ENCODE results near the gene MYO15A. TPM values are rescaled to one million over a fixed set of nuclear protein-coding genes. Genes with fewer than 3 reads are reported as not detected.
A peak's percentile ranks its signal among the peaks of the same experiment; 100 is the strongest.

Gene MYO15A
- total and polyA plus RNA-seq, 2 experiments from 2014 or later: 1.0 to 2.2 TPM

DNA sequence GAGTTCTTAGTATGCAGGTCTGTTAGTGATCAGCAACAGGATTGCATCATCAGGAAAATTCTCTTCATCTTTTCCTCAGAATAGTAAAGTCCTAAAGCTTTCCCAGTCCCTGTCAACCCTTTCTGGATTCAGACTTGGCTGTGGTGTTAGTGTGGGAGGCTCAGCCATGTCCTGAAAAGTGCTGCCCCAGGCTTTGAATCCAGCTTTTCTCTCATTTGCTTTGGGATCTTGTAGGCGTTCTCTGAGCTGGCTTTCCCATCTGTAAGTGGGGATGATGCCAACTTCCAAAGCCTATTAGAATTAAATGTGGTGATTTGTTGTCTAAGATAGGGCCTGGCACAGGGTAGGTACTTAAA, 78.0 kb downstream of the MYO15A start (continued):
- TF ChIP-seq, protein P1, sequence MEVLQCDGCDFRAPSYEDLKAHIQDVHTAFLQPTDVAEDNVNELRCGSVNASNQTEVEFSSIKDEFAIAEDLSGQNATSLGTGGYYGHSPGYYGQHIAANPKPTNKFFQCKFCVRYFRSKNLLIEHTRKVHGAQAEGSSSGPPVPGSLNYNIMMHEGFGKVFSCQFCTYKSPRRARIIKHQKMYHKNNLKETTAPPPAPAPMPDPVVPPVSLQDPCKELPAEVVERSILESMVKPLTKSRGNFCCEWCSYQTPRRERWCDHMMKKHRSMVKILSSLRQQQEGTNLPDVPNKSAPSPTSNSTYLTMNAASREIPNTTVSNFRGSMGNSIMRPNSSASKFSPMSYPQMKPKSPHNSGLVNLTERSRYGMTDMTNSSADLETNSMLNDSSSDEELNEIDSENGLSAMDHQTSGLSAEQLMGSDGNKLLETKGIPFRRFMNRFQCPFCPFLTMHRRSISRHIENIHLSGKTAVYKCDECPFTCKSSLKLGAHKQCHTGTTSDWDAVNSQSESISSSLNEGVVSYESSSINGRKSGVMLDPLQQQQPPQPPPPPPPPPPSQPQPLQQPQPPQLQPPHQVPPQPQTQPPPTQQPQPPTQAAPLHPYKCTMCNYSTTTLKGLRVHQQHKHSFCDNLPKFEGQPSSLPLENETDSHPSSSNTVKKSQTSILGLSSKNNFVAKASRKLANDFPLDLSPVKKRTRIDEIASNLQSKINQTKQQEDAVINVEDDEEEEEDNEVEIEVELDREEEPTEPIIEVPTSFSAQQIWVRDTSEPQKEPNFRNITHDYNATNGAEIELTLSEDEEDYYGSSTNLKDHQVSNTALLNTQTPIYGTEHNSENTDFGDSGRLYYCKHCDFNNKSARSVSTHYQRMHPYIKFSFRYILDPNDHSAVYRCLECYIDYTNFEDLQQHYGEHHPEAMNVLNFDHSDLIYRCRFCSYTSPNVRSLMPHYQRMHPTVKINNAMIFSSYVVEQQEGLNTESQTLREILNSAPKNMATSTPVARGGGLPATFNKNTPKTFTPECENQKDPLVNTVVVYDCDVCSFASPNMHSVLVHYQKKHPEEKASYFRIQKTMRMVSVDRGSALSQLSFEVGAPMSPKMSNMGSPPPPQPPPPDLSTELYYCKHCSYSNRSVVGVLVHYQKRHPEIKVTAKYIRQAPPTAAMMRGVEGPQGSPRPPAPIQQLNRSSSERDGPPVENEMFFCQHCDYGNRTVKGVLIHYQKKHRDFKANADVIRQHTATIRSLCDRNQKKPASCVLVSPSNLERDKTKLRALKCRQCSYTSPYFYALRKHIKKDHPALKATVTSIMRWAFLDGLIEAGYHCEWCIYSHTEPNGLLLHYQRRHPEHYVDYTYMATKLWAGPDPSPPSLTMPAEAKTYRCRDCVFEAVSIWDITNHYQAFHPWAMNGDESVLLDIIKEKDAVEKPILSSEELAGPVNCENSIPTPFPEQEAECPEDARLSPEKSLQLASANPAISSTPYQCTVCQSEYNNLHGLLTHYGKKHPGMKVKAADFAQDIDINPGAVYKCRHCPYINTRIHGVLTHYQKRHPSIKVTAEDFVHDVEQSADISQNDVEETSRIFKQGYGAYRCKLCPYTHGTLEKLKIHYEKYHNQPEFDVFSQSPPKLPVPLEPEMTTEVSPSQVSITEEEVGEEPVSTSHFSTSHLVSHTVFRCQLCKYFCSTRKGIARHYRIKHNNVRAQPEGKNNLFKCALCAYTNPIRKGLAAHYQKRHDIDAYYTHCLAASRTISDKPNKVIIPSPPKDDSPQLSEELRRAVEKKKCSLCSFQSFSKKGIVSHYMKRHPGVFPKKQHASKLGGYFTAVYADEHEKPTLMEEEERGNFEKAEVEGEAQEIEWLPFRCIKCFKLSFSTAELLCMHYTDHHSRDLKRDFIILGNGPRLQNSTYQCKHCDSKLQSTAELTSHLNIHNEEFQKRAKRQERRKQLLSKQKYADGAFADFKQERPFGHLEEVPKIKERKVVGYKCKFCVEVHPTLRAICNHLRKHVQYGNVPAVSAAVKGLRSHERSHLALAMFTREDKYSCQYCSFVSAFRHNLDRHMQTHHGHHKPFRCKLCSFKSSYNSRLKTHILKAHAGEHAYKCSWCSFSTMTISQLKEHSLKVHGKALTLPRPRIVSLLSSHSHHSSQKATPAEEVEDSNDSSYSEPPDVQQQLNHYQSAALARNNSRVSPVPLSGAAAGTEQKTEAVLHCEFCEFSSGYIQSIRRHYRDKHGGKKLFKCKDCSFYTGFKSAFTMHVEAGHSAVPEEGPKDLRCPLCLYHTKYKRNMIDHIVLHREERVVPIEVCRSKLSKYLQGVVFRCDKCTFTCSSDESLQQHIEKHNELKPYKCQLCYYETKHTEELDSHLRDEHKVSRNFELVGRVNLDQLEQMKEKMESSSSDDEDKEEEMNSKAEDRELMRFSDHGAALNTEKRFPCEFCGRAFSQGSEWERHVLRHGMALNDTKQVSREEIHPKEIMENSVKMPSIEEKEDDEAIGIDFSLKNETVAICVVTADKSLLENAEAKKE (CRISPR knock-in tag; IDR thresholded peaks at IDR 0.05): no peak
- TF ChIP-seq ZNF331 (CRISPR knock-in tag; IDR thresholded peaks at IDR 0.05; ENCODE audit: low read depth): no peak

DNA sequence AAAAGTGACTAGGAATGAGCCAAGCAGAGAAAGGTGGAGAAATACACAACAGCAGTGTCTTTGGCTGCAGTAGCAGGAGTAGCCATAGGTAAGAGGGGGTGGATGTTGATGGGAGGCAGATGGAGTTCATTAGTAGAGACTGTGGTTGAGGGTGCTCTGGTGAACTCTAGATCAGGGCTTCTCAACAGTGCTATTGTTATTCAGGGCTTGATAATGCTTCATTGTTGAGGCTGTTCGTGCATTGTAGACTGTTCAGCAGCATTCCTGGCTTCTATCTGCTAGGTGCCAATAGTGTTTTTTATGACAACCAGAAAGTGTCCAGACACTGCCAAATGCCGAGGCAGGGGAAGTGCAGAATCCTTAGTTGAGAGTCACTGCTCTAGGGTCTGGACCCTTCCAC, 78.7 kb downstream of the MYO15A start:
- H3K27me3 Mint-ChIP-seq (ENCODE audit: insufficient read depth, low read depth, poor library complexity): peaks cover 14% of the 10 kb centered on the region
- Histone ChIP-seq H3K4me1 (ENCODE audit: insufficient read depth) (peaks cover 32% of the 10 kb centered on the region), H3K4me3 (peak overlapping the region; percentile 67), H3K27ac (ENCODE audit: low read depth) (peak overlapping the region; percentile 50; the same call in 1 of the 2 replicates), H4K20me1 (replicated peaks; ENCODE audit: insufficient read depth) (peaks cover 73% of the 10 kb centered on the region), H3F3A (replicated peaks; ENCODE audit: low read depth) (peaks cover 19% of the 10 kb centered on the region), H3K36me3 (ENCODE audit: insufficient read depth) (peaks cover 7% of the 10 kb centered on the region; the same call in 1 of the 2 replicates), H3K79me2 (replicated peaks; ENCODE audit: insufficient read depth) (peaks cover 81% of the 10 kb centered on the region), H3K27me3 (ENCODE audit: insufficient read depth) (no peaks in the 10 kb centered on the region), H2AFZ (no peak overlapping the region), H3K9me2 (ENCODE audit: insufficient read depth) (no peaks in the 10 kb centered on the region), H3K4me2 (peak overlapping the region; percentile 100)
- H3K36me3 Mint-ChIP-seq (ENCODE audit: low read depth): peaks cover 43% of the 10 kb centered on the region
- DNase-seq (ENCODE audit: low spot score): no peak
- peak overlapping the region; percentile 94 for H3K4me3 Mint-ChIP-seq
- H3K9me3 Mint-ChIP-seq: no peaks in the 10 kb centered on the region
- H3K4me1 Mint-ChIP-seq: peaks cover 41% of the 10 kb centered on the region
- H3K27ac Mint-ChIP-seq: 0 out of 2 replicates have a peak overlapping the region, but pooled peaks have one; percentile 42
- no peak for ATAC-seq
- TF ChIP-seq, protein P2, sequence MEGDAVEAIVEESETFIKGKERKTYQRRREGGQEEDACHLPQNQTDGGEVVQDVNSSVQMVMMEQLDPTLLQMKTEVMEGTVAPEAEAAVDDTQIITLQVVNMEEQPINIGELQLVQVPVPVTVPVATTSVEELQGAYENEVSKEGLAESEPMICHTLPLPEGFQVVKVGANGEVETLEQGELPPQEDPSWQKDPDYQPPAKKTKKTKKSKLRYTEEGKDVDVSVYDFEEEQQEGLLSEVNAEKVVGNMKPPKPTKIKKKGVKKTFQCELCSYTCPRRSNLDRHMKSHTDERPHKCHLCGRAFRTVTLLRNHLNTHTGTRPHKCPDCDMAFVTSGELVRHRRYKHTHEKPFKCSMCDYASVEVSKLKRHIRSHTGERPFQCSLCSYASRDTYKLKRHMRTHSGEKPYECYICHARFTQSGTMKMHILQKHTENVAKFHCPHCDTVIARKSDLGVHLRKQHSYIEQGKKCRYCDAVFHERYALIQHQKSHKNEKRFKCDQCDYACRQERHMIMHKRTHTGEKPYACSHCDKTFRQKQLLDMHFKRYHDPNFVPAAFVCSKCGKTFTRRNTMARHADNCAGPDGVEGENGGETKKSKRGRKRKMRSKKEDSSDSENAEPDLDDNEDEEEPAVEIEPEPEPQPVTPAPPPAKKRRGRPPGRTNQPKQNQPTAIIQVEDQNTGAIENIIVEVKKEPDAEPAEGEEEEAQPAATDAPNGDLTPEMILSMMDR (conservative IDR thresholded peaks at IDR 0.05; ENCODE audit: low read depth in 2 of 2): no peak
- TF ChIP-seq, protein P3, sequence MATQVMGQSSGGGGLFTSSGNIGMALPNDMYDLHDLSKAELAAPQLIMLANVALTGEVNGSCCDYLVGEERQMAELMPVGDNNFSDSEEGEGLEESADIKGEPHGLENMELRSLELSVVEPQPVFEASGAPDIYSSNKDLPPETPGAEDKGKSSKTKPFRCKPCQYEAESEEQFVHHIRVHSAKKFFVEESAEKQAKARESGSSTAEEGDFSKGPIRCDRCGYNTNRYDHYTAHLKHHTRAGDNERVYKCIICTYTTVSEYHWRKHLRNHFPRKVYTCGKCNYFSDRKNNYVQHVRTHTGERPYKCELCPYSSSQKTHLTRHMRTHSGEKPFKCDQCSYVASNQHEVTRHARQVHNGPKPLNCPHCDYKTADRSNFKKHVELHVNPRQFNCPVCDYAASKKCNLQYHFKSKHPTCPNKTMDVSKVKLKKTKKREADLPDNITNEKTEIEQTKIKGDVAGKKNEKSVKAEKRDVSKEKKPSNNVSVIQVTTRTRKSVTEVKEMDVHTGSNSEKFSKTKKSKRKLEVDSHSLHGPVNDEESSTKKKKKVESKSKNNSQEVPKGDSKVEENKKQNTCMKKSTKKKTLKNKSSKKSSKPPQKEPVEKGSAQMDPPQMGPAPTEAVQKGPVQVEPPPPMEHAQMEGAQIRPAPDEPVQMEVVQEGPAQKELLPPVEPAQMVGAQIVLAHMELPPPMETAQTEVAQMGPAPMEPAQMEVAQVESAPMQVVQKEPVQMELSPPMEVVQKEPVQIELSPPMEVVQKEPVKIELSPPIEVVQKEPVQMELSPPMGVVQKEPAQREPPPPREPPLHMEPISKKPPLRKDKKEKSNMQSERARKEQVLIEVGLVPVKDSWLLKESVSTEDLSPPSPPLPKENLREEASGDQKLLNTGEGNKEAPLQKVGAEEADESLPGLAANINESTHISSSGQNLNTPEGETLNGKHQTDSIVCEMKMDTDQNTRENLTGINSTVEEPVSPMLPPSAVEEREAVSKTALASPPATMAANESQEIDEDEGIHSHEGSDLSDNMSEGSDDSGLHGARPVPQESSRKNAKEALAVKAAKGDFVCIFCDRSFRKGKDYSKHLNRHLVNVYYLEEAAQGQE (IDR thresholded peaks at IDR 0.05; ENCODE audit: unreplicated experiment): no peak
- TF ChIP-seq ZNF114 (CRISPR knock-in tag; IDR thresholded peaks at IDR 0.05): no peak

Data from GM23338 (cell line).